Measurements from ENCODE around the gene KCNJ12. TPM values are rescaled to one million over a fixed set of nuclear protein-coding genes. Genes with fewer than 3 reads are reported as not detected.

The KCNJ12 gene
- total and polyA plus RNA-seq, 2 of the 13 experiments (the other 11 are each of a cell fraction or from before 2014, with no cell fraction given): not detected

DNA sequence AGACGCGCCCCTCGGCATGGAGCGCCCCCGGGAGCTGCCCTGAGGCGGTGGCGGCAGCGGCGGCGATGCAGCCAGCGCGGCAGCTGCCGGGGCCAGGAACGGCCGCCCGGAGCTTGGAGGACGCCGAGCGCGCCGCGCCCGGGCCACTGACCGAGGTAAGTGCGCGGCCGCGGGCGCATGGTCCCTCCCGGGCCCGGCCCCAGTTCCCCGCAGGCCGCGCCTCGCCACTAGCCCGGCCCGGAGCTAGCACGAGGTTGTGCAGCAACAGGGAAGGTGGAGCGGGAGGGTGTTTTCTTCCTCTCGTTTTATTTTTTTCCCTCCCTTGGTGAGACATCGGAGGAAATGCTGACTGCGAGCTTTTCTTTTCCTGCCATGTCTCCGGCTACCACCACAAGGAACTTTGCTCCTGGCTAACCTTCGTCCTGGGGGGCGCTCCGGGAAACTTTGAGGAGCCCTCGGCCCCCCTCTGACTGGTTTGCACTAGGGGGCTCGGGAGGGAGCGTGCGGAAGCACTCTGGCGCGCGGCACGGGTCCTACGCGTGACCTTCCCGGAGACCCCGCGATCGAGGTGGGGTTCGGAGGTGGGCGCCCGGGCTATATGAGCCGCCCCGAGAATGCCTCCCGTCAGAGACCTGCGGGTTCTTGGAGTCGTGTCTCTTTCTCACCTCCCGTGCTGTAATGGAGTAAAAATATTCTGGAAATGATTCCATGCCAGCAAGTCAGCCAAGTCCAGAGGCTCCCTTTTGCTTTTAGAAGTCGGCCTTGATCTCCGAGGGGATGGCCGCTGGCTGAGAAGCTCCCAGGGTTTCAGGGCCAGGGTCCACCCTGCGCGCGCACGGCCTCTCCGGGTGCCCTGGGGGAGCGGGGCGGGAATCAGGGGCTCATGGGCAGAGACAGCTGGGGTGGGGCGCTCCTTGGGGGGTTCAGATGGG, 868 bp downstream of the KCNJ12 start:
- ChIA-PET POLR2A (no interaction called here), CTCF (ENCODE audit: low intra/inter-chr PET ratio, low total read pairs) (no interaction called here)
- FAIRE-seq (no peak), DNase-seq (ENCODE audit: low spot score) (no peak), ATAC-seq (peak; percentile 14; the same call in 1 of the 3 replicates)
- no peaks in the 10 kb centered on the region for H3K4me1 ChIP-seq (ENCODE audit: insufficient read depth, low read length)
- WGBS (ENCODE audit: low lambda C conversion rate): 9% methylated on average over 18 of the region's 80 CpGs
- peaks cover 16 to 64% of the 10 kb centered on the region in 2 experiments for H3K27me3 ChIP-seq (ENCODE audit: control insufficient read depth in 1 of 2, insufficient read depth in 2 of 2, low read length in 2 of 2)
- H3K4me3 ChIP-seq (replicated peaks in 1 of 3; ENCODE audit: insufficient read depth in 1 of 3, low read depth in 2 of 3, low read length in 3 of 3): 0 out of 6 replicates have a peak overlapping the region, but pooled peaks of 1 of the 3 experiments have one; percentile 4
- no peaks in the 10 kb centered on the region for H3K36me3 ChIP-seq (replicated peaks in 1 of 2; ENCODE audit: control insufficient read depth in 1 of 2, insufficient read depth in 2 of 2, low read length in 2 of 2)
- TF ChIP-seq TCF7 (IDR thresholded peaks at IDR 0.05; ENCODE audit: low read depth) (no peak), MAFF (IDR thresholded peaks at IDR 0.05; ENCODE audit: low read depth, low read length) (peak; percentile 64), EZH2 (conservative IDR thresholded peaks at IDR 0.05; ENCODE audit: low read depth, low read length) (peak; percentile 93), MAFK (conservative IDR thresholded peaks at IDR 0.05 in 1 of 2, IDR thresholded peaks at IDR 0.05 in 1 of 2; ENCODE audit: low read length in 2 of 2) (peak; percentile 72 to 81)
- TF ChIP-seq, protein P1, sequence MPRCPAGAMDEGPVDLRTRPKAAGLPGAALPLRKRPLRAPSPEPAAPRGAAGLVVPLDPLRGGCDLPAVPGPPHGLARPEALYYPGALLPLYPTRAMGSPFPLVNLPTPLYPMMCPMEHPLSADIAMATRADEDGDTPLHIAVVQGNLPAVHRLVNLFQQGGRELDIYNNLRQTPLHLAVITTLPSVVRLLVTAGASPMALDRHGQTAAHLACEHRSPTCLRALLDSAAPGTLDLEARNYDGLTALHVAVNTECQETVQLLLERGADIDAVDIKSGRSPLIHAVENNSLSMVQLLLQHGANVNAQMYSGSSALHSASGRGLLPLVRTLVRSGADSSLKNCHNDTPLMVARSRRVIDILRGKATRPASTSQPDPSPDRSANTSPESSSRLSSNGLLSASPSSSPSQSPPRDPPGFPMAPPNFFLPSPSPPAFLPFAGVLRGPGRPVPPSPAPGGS (CRISPR knock-in tag; IDR thresholded peaks at IDR 0.05): no peak
- TF ChIP-seq, protein P2, sequence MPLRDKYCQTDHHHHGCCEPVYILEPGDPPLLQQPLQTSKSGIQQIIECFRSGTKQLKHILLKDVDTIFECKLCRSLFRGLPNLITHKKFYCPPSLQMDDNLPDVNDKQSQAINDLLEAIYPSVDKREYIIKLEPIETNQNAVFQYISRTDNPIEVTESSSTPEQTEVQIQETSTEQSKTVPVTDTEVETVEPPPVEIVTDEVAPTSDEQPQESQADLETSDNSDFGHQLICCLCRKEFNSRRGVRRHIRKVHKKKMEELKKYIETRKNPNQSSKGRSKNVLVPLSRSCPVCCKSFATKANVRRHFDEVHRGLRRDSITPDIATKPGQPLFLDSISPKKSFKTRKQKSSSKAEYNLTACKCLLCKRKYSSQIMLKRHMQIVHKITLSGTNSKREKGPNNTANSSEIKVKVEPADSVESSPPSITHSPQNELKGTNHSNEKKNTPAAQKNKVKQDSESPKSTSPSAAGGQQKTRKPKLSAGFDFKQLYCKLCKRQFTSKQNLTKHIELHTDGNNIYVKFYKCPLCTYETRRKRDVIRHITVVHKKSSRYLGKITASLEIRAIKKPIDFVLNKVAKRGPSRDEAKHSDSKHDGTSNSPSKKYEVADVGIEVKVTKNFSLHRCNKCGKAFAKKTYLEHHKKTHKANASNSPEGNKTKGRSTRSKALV (CRISPR knock-in tag; IDR thresholded peaks at IDR 0.05): peak; percentile 45
- H3K27ac ChIP-seq (ENCODE audit: extremely low read length, insufficient read depth, low read length): no peak overlapping the region
- intact Hi-C loops (cut with micrococcal nuclease; ENCODE audit: unreplicated experiment): no loop called here
- no peak overlapping the region for H2AFZ ChIP-seq (ENCODE audit: low read length)
- no peak overlapping the region for H3K9ac ChIP-seq (ENCODE audit: insufficient read depth, low read depth, low read length)
- H4K20me1 ChIP-seq (ENCODE audit: insufficient read depth, low read length): no peaks in the 10 kb centered on the region
- no TSS peak for BruUV-seq (replicated peaks)
- H3K9me3 ChIP-seq (ENCODE audit: low read length): no peaks in the 10 kb centered on the region
- H3K79me2 ChIP-seq (ENCODE audit: insufficient read depth, low read length): no peaks in the 10 kb centered on the region
- in situ Hi-C loops (cut with HindIII; ENCODE audit: extremely low pct_ligation_motif_present, low pct_unique_long_range_greater_than_20kb): no loop called here
- H3K4me2 ChIP-seq (ENCODE audit: low read depth, low read length): no peak overlapping the region

All from HepG2 (cell line).